GM18507 (cell line): ENCODE results near the gene WDR27.

Experiments used
- DNase-seq: peaks from one replicate; pipeline ENCODE4 v3.0.0; 2011; ENCODE audit warnings: low read depth; ENCODE audit not compliant: insufficient read length; ENCODE audit errors: extremely low spot score
- FAIRE-seq: peaks from 2 replicates; lab custom pipeline; 2011; peaks lifted over from hg19 to GRCh38; lab: Jason Lieb, UNC

WDR27 gene

DNA sequence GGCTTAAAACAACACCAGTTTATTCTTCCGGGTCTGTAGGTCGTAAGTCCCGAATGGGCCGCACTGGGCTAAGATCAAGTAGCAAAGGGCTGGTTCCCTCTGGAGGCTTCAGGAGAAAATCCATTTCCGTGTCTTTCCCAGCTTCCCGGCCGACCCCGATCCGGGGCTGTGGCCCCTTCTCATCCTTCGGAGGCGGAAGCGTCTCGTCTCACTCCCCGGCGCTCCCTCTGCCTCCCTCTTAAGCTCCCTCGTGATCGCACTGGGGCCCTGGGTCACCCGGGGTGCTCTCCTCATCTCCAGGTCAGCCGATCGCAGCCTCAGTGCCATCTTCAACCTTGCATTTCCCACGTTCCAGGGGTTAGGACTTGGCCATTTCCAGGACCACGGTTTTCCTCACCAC lies 199.4 kb downstream of the WDR27 start:
- FAIRE-seq = no peak
- DNase-seq = no peak

DNA sequence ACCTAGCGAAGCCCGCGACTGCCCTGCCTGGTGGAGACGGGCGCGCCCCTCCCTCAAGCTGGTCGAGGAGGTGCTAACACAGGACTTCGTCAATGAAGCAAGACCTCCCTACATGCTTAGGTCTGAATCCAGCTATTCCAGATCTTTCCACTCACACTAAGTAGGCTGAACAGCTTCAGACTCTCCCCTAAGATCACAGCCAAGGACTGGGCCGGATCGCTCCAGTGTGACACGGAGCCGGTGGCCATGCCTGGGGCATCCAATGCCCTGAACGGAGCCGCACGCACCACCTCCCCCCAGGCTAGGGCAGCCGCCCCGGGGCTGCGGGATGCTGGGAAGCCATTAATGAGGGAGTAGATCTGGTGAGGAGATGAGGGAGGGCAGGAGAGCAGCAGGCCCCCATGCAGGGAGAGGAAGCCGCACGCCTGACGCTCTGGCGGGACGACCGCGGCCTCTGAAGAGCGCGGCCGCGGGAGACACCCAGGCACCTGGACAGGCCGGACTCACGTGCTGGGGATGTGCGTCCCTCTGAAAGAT lies 200.0 kb downstream of the WDR27 start:
- DNase-seq (no peak), FAIRE-seq (no peak)

DNA sequence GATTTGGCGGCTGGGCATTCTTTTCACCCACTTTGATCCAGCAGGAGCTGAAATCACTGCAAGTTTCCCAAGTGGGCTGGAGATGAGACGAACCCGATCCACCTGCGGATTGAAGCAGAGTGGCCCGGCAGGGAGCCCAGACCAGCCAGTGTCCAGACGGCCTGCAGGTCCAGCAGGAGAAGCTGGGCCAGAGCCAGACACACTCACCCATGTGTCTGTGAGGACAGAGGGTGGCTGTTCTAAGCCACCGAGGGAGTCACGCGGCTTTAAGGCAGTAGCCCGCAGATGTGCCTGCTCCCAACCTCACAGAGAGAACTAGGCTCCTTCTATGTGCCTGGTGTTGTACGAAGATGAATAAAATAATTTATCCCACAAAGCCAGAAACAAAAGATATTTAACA lies 200.7 kb downstream of the WDR27 start:
- no peak for FAIRE-seq

DNA sequence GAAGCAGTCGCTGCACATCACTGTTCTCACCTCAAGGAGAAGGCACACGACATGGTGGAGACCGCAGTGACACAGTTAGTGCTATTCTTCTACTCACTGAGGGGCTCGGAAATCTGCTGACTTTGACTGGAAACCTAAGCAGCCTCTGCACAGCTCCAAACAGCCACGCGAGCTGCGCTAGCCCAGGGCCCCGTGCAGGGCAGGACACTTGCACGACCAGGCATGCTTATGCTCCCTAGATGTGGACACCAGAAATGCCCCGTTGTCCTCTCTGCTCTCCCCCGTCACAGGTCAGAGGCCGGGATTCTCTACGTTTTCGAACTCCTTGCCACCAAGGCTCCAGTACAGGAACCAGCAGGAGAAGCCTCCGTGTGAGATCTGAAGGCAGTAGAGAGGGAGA lies 201.1 kb downstream of the WDR27 start:
- FAIRE-seq = no peak
- DNase-seq = no peak

More for the DNA sequence above, 200.7 kb downstream of the WDR27 start:
- DNase-seq = no peak

DNA sequence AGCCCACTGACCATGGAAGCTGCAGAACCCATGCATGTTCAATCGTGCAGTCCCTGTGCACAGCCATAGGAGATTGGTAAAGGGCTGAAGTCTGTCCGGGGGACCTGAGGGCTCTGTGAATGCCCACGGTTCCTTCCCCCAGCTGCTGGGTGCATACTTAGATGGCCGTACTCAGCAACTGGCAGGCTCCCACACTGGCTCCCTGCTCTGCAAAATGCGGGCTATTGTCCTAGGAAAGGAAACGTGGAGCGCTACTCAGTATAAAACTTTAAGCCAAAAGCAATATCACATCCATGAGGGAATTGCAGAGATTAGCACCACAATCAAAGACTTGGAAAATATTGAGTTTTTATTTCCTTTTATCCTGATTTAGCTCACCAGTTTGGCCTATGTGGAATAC lies 202.0 kb downstream of the WDR27 start:
- FAIRE-seq = no peak
- no peak for DNase-seq

DNA sequence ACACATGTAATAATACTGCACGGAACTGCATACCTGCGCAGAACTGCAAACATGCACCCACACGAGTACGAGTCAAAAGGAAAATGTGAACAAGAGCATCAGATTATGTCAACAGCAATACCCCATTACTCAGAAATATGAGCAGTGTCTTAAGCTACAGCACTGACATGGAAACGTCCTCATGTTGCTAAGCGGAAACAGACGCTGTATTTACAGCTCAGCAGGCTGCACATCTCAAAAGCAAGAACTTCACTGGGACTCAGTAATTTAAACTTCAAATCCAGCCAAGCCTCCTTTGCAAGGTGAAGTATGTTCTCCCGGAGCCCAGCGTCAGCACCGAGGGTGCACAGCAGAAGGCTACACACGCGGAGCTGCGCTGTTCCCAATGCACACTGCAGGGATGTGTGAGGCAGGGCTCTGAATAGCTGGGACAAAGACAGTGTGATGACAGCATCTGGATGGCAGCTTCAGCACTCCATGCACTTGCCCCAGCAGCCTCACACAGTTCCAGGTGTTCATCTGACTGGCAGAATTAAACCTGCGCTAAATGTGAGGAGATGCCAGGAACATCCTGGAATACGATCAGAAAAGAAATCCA lies 202.8 kb downstream of the WDR27 start:
- FAIRE-seq = no peak
- no peak for DNase-seq

DNA sequence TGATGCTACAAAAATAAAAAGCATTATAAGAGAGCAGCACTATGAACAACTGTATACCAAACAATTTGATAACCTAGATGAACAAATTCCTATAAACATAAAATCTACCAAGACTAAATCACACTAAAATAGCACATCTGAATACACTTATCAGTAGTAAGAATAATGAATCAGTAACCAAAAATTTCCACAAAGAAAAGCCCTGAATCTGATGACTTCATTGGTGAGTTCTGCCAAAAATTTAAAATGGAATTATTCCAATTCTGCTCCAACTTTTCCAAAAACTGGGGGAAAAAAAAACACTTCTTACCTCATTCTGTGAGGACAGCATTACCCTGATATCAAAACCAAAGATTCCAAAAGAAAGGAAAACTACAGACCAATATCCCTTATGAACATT lies 206.2 kb downstream of the WDR27 start:
- no peak for DNase-seq
- FAIRE-seq = no peak

DNA sequence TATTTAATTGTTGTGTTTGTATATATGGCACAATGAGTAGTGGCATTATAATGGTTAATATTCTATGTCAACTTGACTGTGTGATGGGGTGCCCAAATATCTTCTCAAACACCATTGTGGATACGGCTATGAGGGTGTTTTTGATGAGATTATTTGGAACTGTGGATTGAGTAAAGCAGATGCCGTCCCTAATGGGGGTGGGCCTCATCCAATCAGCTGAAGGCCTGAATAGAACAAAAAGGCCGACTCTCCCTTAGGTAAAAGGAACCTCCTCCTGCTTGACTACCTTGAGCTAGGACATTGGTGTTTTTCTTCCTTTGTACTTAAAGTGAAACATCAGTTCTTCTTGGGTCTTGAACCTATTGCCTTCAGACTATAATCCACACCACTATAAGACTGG lies 207.8 kb downstream of the WDR27 start:
- FAIRE-seq (no peak), DNase-seq (no peak)

DNA sequence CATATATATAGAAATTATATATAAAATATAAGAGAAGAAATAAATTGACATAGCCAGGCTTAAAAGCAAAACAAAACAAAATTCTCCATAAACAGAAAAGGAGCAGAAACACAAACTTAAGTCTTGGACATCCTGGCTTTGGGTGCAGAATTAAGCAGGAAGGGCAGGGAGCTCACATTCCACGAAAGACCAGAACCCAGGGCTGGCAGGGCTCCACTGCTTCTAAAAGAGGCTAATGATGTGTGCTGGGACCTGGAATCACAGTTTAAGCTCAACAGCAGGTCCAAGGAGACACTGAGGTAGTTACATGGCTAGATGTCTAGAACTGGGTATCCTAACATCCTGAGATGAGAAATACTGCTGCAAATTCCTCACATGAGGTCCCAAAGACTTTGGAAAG lies 210.3 kb downstream of the WDR27 start:
- no peak for FAIRE-seq
- DNase-seq = no peak

DNA sequence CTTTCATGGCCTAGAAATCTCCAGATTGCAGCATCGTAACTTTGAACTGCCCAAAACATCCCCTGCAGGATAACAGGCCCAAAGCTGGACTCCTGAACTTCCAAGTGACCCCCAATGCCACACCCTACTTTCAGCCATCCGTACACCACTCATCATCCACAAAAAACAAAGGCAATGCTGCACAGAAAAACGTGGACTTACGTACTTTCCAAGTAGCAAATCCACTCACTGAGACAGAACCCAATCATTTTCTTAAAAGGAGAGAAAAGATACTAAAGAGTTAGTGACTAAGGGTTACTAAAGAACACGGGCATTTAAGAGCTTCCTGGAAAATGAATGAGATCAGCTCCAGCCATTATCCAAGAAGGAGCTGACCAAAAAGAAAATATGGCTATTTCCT lies 211.0 kb downstream of the WDR27 start:
- DNase-seq = no peak
- FAIRE-seq = no peak

DNA sequence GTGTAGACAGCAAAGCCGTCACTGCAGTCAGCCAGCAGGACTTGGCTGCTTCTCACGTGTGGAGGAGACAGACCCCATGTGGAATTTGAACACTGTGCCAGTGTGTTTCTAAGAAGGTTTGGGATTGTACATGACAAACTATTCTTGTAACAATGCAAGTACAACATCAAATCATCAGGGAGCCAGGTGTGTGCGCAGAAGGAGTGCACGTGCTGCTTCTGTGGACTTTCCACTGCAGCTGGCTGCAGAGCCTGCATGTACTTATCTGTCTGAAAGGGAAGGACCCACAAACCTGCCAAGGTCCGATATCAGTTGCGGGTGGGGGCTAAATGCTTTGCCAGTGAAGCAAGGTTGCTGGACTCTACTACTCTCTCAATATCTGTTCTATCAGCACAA lies 211.6 kb downstream of the WDR27 start:
- FAIRE-seq (no peak), DNase-seq (no peak)

DNA sequence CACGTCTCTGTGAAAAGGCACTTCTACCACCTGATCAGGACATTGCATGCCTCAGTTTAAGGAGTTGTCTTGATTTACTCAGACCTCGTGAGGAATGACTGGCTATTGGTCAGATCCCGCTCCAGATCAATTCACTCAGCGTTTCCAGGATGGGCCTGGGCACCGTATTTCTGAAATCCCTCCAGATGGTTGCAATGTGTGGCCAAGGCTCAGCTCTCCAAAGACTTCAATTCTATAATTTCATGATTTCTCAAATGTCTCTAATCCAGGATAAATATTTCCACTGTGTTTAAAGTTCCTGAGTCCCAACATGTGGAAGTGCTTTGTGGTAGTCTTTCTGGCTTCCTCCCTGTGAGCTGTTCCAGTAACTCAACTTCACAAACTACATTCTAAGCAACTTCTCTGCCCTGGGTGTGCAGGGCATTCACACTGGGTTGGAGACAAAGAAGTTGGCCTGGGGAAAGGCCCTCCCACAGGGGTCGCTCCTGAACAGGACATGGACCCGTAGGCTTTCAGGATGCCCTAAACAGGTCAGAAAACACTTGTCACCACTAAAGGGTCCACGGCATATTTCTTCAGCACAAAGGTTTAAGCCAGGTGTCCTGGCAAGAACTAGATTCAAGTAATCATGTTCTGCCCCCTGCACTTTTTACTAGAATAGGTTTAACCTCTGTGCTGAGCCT lies 212.1 kb downstream of the WDR27 start:
- FAIRE-seq (no peak), DNase-seq (no peak)

DNA sequence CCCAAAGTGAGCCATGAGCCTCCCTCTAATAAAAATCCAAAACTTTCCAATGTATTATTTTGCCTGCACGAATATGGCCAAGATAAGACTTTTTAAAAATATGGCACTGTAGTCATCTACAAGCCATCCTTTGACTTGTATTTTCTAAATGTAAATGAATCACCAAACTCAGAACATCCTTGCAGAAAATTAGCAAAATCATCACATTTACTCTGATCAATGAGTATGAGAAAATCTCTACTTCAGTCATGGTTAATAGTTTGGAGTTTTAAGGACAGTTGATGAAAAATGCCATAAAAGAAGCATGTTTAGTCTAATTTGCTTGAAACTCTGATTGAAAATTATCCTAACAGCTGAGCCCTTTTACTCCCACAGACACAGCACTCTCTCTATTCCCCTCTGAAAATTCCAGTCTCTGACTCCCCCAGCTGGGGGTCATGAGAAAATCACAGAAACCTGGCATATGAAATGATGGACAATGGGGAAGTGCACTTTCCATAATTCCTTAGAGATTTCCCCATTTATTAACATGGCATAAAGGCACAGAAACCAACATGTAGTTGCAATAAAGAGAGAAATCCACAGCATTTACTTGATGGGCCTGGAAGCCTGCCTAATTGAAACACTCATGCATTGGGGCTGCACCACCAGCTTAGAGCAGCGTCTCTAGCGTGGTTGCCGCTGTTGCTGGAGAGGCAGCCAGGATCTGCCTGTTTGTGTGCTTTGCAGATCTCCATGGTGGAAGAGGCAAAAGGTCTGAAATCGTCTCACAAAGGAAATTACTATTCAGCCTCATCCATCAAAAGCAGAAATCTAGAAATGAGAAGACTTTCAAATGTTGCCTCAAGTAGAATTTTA lies 214.0 kb downstream of the WDR27 start:
- FAIRE-seq (no peak), DNase-seq (no peak)

DNA sequence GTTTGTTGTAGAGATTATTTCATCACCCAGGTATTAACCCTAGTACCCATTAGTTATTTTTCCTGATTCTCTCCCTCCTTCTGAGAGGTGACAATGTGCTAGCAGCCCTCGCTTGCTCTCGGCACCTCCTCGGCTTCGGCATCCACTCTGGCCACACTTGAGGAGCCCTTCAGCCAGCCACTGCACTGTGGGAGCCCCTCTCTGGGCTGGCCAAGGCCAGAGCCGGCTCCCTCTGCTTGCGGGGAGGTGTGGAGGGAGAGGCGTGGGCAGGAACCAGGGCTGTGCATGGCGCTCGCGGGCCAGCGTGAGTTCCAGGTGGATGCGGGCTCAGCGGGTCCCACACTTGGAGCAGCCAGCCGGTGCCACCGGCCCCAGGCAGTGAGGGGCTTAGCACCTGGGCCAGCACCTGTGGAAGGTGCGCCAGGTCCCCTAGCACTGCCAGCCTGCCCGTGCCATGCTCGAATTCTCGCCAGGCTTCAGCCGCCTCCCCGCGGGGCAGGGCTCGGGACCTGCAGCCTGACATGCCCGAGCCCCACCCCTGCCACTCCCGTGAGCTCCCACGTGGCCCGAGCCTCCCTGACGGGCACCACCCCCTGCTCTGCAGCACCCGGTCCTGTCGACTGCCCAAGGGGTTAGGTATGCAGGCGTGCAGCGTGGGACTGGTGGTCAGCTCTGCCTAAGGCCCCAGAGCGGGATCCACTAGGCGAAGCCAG lies 221.9 kb downstream of the WDR27 start:
- DNase-seq (no peak), FAIRE-seq (no peak)

DNA sequence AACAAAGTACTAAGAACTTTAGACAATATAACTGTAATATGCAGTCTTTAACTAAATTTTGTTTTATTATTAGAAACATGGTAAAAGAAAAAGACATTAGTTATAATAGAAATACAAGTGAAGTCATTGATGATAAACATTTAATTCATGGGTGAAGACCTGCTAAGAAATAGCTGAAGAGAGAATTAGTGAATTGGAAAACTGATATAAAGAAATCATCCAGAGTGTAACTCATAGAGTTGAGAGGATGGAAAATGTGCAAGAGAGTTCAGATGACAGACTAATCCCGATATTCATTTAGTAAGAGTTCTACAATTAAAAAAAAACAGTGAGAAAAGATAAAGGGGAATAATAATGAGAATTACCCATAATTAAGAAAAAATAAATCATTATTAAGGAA lies 227.5 kb downstream of the WDR27 start:
- FAIRE-seq = no peak
- DNase-seq = no peak

DNA sequence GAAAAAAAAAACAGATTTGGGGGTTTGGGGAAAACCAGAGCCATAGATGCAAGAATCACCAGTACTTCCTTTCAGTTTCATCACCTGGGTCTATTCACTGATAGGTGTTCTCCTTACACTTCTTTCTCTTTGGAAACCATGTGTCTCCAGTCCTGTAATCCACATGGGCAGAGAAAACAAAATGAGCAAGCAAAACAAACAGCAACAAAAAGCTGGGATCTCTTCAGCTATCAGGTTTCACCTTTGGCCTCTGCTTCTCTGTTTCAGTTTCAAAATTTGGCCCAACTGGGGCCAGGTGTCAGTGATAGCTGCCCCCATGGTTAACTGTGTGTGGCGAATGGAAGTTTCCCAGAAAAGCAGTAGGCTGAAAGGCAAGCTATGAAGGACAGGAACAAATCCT lies 228.2 kb downstream of the WDR27 start:
- FAIRE-seq = peak; percentile 46
- no peak for DNase-seq

DNA sequence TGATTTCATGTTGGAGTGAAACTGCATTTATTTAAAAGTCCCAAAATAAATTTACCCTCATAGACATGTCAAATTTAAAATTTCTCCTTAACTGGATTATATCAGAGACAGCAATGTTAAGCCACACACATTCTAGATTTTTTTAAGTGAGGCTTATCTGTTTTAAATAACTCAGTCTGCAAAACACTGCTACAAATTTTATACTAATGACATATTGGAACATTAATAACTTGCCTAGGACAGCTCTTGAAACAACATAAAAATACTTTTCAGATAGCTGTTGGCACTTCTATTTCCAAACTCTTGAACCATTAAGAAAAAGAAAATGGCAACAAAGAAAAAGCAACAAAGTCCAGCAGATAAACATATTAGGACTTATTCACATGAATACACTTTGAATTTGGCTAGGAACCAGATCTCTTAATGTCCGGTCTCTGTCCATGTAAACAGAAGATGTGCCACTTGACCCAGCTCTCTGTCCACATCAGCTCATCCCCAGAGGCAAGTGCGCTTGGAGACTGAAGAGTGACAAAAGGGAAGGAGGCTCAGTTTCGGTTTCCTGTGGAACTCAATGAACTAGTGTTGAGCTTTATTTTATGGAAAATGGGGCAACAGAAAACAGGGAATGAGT lies 228.9 kb downstream of the WDR27 start:
- FAIRE-seq (no peak), DNase-seq (no peak)

DNA sequence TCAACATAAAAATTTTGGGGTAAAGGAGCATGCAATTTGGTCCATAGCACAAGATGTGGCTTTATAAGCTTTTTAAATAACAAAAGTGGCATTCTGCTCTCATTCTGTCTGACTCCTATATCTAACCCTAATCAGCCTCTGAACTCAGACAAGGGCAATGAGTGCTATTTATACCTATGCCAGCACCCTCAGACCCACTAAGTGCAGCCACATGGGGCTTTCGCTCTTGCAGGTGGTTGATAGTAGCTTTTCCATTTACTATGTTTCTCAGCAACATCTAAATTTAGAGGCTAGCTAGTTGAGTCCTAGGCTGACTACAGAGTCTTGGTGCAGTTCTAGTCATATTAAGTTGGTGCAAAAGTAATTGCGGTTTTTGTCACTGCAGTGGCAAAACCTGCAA lies 231.0 kb downstream of the WDR27 start:
- no peak for DNase-seq
- FAIRE-seq = no peak

DNA sequence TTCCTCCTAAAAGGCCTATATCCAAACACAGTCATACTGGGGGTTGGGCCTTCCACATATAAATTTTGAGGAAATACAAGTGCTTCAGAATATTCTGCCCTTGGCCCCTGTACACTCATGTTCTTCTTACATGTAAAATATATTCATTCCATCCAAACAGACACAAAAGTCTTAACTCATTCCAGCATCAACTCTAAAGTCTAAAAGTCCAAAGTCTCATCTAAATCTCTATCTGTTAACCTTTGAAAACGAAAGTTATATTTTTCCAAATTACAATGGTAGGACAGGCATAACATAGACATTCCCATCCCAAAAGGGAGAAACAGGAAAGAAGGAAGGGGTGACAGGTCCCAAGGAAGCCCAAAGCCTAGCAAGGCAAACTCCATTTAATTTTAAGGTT lies 232.8 kb downstream of the WDR27 start:
- DNase-seq (no peak), FAIRE-seq (no peak)
